ENCODE data around the gene TNFRSF1A.

TNFRSF1A gene

GRCh38 chr12:6323340-6323994 is 18.4 kb downstream of the TNFRSF1A start:
- DNase-seq, result peak; percentile 52 to 83 (median 57)

GRCh38 chr12:6322969-6323339 is 18.9 kb downstream of the TNFRSF1A start:
- no peak for DNase-seq

- no peak for DNase-seq
Observed at GRCh38 chr12:6322352-6322751, 19.5 kb downstream of the TNFRSF1A start.

- DNase-seq, result no peak
Observed at GRCh38 chr12:6321905-6322304, 20.0 kb downstream of the TNFRSF1A start.

- no peak for DNase-seq
Observed at GRCh38 chr12:6319446-6319845, 22.4 kb downstream of the TNFRSF1A start.

GRCh38 chr12:6318440-6318879 is 23.4 kb downstream of the TNFRSF1A start:
- DNase-seq, result no peak

- no peak for DNase-seq
Observed at GRCh38 chr12:6317693-6318439, 24.0 kb downstream of the TNFRSF1A start.

GRCh38 chr12:6316921-6317692 is 24.8 kb downstream of the TNFRSF1A start:
- no peak for DNase-seq

GRCh38 chr12:6315704-6316597 is 25.9 kb downstream of the TNFRSF1A start:
- no peak for DNase-seq

- DNase-seq, result no peak
Observed at GRCh38 chr12:6315184-6315583, 26.7 kb downstream of the TNFRSF1A start.

GRCh38 chr12:6314776-6315175 is 27.1 kb downstream of the TNFRSF1A start:
- DNase-seq, result no peak

GRCh38 chr12:6313326-6313940 is 28.4 kb downstream of the TNFRSF1A start:
- DNase-seq, result no peak

- DNase-seq, result peak; percentile 11 to 65 (median 24)
Observed at GRCh38 chr12:6312529-6313325, 29.1 kb downstream of the TNFRSF1A start.

GRCh38 chr12:6311822-6312528 is 29.9 kb downstream of the TNFRSF1A start:
- DNase-seq, result no peak

GRCh38 chr12:6310771-6311610 is 30.9 kb downstream of the TNFRSF1A start:
- peak in 1 of 3 experiments; percentile 54 for DNase-seq

- no peak for DNase-seq
Observed at GRCh38 chr12:6307529-6307928, 34.3 kb downstream of the TNFRSF1A start.

GRCh38 chr12:6306599-6307220 is 35.2 kb downstream of the TNFRSF1A start:
- DNase-seq, result peak in 1 of 3 experiments; percentile 25

GRCh38 chr12:6306151-6306550 is 35.7 kb downstream of the TNFRSF1A start:
- DNase-seq, result no peak

GRCh38 chr12:6303071-6303470 is 38.8 kb downstream of the TNFRSF1A start:
- no peak for DNase-seq

Data from NCI-H1417 (cell line).